HCT116 (cell line): ENCODE measurements around the gene CNGA3. TPM values are rescaled to one million over a fixed set of nuclear protein-coding genes. Genes with fewer than 3 reads are reported as not detected.

Source experiments
- ATAC-seq: fragments of 200-7000 bp; cut with Tn5 transposase; 2 replicates; pipeline ENCODE4 v1.9.1; 2020; ENCODE audit warnings: mild to moderate bottlenecking, moderate library complexity
- BruUV-seq: library from RNA; stranded (reverse); fragments of 400-500 nt; replicated peaks from 2 replicates; lab custom pipeline; 2021; lab: Mats Ljungman, UMichigan
- CTCF ChIA-PET: fragments of 300-600 bp; sonication (Branson Sonifier 250); formaldehyde crosslinking; loops from one replicate; lab custom pipeline; 2021; ENCODE audit warnings: antibody characterized with exemption; lab: Charles Lee
- POLR2A ChIA-PET: fragments of 300-600, 350-600 bp; sonication (Branson Sonifier 250); formaldehyde crosslinking; loops from one replicate; lab custom pipeline; 2021; ENCODE audit warnings: antibody characterized with exemption; lab: Charles Lee
- RAD21 ChIA-PET, 2 experiments: fragments of 300-600 bp; sonication (Branson Sonifier 250); formaldehyde crosslinking; loops; one replicate each; lab custom pipeline; 2023; ENCODE audit warnings: low total read pairs in 2 of 2; ENCODE audit not compliant: uncharacterized antibody in 2 of 2, unreplicated experiment in 2 of 2, low non-redundant PET in 1 of 2; lab: Charles Lee
- DNase-seq: peaks from one replicate; pipeline ENCODE4 v3.0.0-alpha.2; 2010; ENCODE audit warnings: low read depth, low spot score
- H2AFZ ChIP-seq: fragments of 200-600 bp; shearing (Covaris generic), sonication (generic); 2 replicates; pipeline ENCODE4 v1.6.1; 2017; ENCODE audit warnings: low read depth, mixed run types, mixed read lengths, antibody characterized with exemption, low read length; ENCODE audit not compliant: poor library complexity, severe bottlenecking
- H3K27ac ChIP-seq: 2 replicates; pipeline ENCODE4 v1.5.1; 2012; ENCODE audit warnings: low read depth, low read length
- H3K27me3 ChIP-seq: fragments of 200-600 bp; sonication (generic); 2 replicates; pipeline ENCODE4 v1.6.1; 2016; ENCODE audit warnings: mixed run types, low read length, mixed read lengths; ENCODE audit not compliant: insufficient read depth
- H3K36me3 ChIP-seq, 2 experiments: fragments of 200-500 bp in 1 of 2; fragments of 200-600 bp in 1 of 2; sonication (Bioruptor generic) in 1 of 2; sonication (generic) in 1 of 2; 2 replicates each; pipeline versions ENCODE4 v1.5.1 to v1.6.1; 2014 to 2016; ENCODE audit warnings: low read length in 2 of 2, inconsistent platforms in 1 of 2, mixed read lengths in 1 of 2, mixed run types in 1 of 2; ENCODE audit not compliant: insufficient read depth in 2 of 2, control insufficient read depth in 1 of 2
- H3K4me1 ChIP-seq, 2 experiments: fragments of 200-600 bp in 1 of 2; sonication (generic) in 1 of 2; 2 replicates each; pipeline versions ENCODE4 v1.5.1 to v1.6.1; 2012 to 2017; ENCODE audit warnings: low read length in 2 of 2, inconsistent platforms in 1 of 2, mild to moderate bottlenecking in 1 of 2, mixed read lengths in 1 of 2, mixed run types in 1 of 2, moderate library complexity in 1 of 2; ENCODE audit not compliant: insufficient read depth in 2 of 2, control insufficient read depth in 1 of 2
- H3K4me2 ChIP-seq: fragments of 200-600 bp; sonication (generic); 2 replicates; pipeline ENCODE4 v1.6.1; 2017; ENCODE audit warnings: mixed run types, low read length, mixed read lengths
- H3K4me3 ChIP-seq, 2 experiments: fragments of 200-600 bp in 1 of 2; sonication (generic) in 1 of 2; replicated peaks in 1 of 2; 2 replicates each; pipeline ENCODE4 v1.5.1; 2011 to 2016; ENCODE audit warnings: low read length in 2 of 2, control low read depth in 1 of 2, low read depth in 1 of 2, mild to moderate bottlenecking in 1 of 2, mixed read lengths in 1 of 2, mixed run types in 1 of 2
- H3K79me2 ChIP-seq: fragments of 200-600 bp; sonication (generic); 2 replicates; pipeline ENCODE4 v1.6.1; 2017; ENCODE audit warnings: mild to moderate bottlenecking, mixed run types, low read length, moderate library complexity, mixed read lengths; ENCODE audit not compliant: insufficient read depth
- H3K9ac ChIP-seq: fragments of 200-600 bp; sonication (generic); 2 replicates; pipeline ENCODE4 v1.6.1; 2016; ENCODE audit warnings: low read length, mixed read lengths
- H3K9me2 ChIP-seq: fragments of 200-600 bp; sonication (generic), shearing (Covaris generic); 2 replicates; pipeline ENCODE4 v1.6.1; 2017; ENCODE audit warnings: mixed run types, mild to moderate bottlenecking, moderate library complexity; ENCODE audit not compliant: insufficient read depth
- H3K9me3 ChIP-seq, 2 experiments: fragments of 200-500 bp in 1 of 2; fragments of 200-600 bp in 1 of 2; sonication (Bioruptor generic) in 1 of 2; sonication (generic) in 1 of 2; 2 replicates each; pipeline ENCODE4 v1.6.1; 2014 to 2017; ENCODE audit warnings: low read length in 2 of 2, mixed read lengths in 2 of 2, inconsistent platforms in 1 of 2, low read depth in 1 of 2, mild to moderate bottlenecking in 1 of 2, mixed run types in 1 of 2, moderate library complexity in 1 of 2; ENCODE audit not compliant: control insufficient read depth in 1 of 2, insufficient read depth in 1 of 2
- H4K20me1 ChIP-seq: fragments of 200-600 bp; sonication (generic), shearing (Covaris generic); 2 replicates; pipeline ENCODE4 v1.6.1; 2017; ENCODE audit warnings: mixed run types, mild to moderate bottlenecking, moderate library complexity; ENCODE audit not compliant: insufficient read depth
- CBX3 ChIP-seq: IDR thresholded peaks from 2 replicates; pipeline ENCODE4 v1.6.1; 2012; ENCODE audit warnings: low read depth
- EZH2 ChIP-seq: fragments of 200-600 bp; sonication (generic); IDR thresholded peaks from 2 replicates; pipeline ENCODE4 v1.6.1; 2017; ENCODE audit warnings: antibody characterized with exemption, mixed run types
- JUND ChIP-seq: IDR thresholded peaks from 2 replicates; pipeline ENCODE4 v1.6.1; 2012
- MAX ChIP-seq: IDR thresholded peaks from 2 replicates; pipeline ENCODE4 v1.6.1; 2012
- REST ChIP-seq: IDR thresholded peaks from 2 replicates; pipeline ENCODE4 v1.6.1; 2012; ENCODE audit warnings: low read depth
- SRF ChIP-seq: IDR thresholded peaks from 2 replicates; pipeline ENCODE4 v1.6.1; 2012; ENCODE audit warnings: low read depth
- ZFX ChIP-seq: fragments of 450-650 bp; IDR thresholded peaks from 2 replicates; pipeline ENCODE4 v1.6.1; 2017
- ZNF274 ChIP-seq: fragments of 200-500 bp; sonication (Bioruptor generic); IDR thresholded peaks from 2 replicates; pipeline ENCODE4 v1.6.1; 2014; ENCODE audit warnings: mild to moderate bottlenecking, low read depth, low read length, inconsistent platforms
- intact Hi-C: fragments of 100-400 bp; cut with micrococcal nuclease; formaldehyde crosslinking; loops from 2 replicates; pipeline ENCODE4 v1.10.0; 2022
- total RNA-seq: library from RNA; stranded (reverse); gene quantifications from one replicate; pipeline ENCODE4 v1.2.1, GENCODE V29; 2021; ENCODE audit not compliant: unreplicated experiment
- TF ChIP-seq, protein P1 (sequence below), 3 experiments: fragments of 200-600 bp in 1 of 3; sonication (generic) in 1 of 3; IDR thresholded peaks in 2 of 3; conservative IDR thresholded peaks in 1 of 3; 2 replicates each; pipeline ENCODE4 v1.5.1; 2012 to 2017; ENCODE audit warnings: low read depth in 2 of 3, low read length in 2 of 3, antibody characterized with exemption in 1 of 3, borderline replicate concordance in 1 of 3, control low read depth in 1 of 3, mild to moderate bottlenecking in 1 of 3, mixed read lengths in 1 of 3, mixed run types in 1 of 3, moderate library complexity in 1 of 3; ENCODE audit not compliant: insufficient read depth in 1 of 3

The CNGA3 gene
- total RNA-seq, 1 experiment from 2014 or later: not detected

DNA sequence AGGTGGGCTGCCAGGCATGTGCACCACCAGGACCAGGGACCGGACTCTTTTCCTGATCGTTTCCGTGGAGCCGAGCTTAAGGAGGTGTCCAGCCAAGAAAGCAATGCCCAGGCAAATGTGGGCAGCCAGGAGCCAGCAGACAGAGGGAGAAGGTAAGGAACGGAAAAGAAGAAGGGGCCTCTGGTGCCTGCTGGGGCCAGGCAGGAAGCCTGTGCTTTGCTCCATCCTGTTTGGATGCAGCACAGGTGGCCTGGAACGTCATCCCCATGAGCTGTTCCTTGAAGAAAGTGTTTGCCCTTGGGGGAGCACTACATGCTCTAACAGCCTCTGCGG lies 33.9 kb downstream of the CNGA3 start:
- intact Hi-C loops: loop anchor here (10.0 kb wide), 1 partner anchor 605 kb away; no protein-coding TSS in a partner anchor

More for the DNA sequence above, 33.9 kb downstream of the CNGA3 start:
- H3K79me2 ChIP-seq: no peaks in the 10 kb centered on the region
- H3K4me2 ChIP-seq: no peak overlapping the region
- no peaks in the 10 kb centered on the region for H3K36me3 ChIP-seq
- RAD21 ChIA-PET: no interaction called here
- ATAC-seq: no peak
- no peak overlapping the region for H3K4me3 ChIP-seq
- no peak overlapping the region for H2AFZ ChIP-seq
- H3K9me2 ChIP-seq: no peaks in the 10 kb centered on the region
- CTCF ChIA-PET: no interaction called here
- H4K20me1 ChIP-seq: no peaks in the 10 kb centered on the region
- TF ChIP-seq ZNF274: no peak
- TF ChIP-seq ZFX: no peak
- no peak for TF ChIP-seq MAX
- TF ChIP-seq CBX3: no peak
- TF ChIP-seq, protein P1, sequence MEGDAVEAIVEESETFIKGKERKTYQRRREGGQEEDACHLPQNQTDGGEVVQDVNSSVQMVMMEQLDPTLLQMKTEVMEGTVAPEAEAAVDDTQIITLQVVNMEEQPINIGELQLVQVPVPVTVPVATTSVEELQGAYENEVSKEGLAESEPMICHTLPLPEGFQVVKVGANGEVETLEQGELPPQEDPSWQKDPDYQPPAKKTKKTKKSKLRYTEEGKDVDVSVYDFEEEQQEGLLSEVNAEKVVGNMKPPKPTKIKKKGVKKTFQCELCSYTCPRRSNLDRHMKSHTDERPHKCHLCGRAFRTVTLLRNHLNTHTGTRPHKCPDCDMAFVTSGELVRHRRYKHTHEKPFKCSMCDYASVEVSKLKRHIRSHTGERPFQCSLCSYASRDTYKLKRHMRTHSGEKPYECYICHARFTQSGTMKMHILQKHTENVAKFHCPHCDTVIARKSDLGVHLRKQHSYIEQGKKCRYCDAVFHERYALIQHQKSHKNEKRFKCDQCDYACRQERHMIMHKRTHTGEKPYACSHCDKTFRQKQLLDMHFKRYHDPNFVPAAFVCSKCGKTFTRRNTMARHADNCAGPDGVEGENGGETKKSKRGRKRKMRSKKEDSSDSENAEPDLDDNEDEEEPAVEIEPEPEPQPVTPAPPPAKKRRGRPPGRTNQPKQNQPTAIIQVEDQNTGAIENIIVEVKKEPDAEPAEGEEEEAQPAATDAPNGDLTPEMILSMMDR (IDR thresholded peaks at IDR 0.05 in 2 of 3, conservative IDR thresholded peaks at IDR 0.05 in 1 of 3; ENCODE audit: borderline replicate concordance in 1 of 3, insufficient read depth in 1 of 3, low read depth in 2 of 3, low read length in 2 of 3): no peak
- TF ChIP-seq EZH2: no peak
- TF ChIP-seq REST: no peak
- TF ChIP-seq JUND: no peak
- no peak for TF ChIP-seq SRF
- TF ChIP-seq, all 23 proteins: peak for 0
- H3K27ac ChIP-seq: no peak overlapping the region
- H3K9me3 ChIP-seq: no peaks in the 10 kb centered on the region
- no peak overlapping the region for H3K9ac ChIP-seq
- BruUV-seq: no TSS peak
- POLR2A ChIA-PET: no interaction called here
- H3K4me1 ChIP-seq: 0 out of 4 replicates have a peak, but pooled peaks cover 0 to 2% of the 10 kb centered on the region in 2 experiments
- DNase-seq: no peak
- H3K27me3 ChIP-seq: no peaks in the 10 kb centered on the region
